HK-2 (cell line): ENCODE measurements around the gene SELENOT.

ENCODE experiments used
- DNase-seq: peaks from one replicate; pipeline ENCODE4 v3.0.0-alpha.2; 2018; ENCODE audit not compliant: unreplicated experiment

Gene SELENOT

DNA sequence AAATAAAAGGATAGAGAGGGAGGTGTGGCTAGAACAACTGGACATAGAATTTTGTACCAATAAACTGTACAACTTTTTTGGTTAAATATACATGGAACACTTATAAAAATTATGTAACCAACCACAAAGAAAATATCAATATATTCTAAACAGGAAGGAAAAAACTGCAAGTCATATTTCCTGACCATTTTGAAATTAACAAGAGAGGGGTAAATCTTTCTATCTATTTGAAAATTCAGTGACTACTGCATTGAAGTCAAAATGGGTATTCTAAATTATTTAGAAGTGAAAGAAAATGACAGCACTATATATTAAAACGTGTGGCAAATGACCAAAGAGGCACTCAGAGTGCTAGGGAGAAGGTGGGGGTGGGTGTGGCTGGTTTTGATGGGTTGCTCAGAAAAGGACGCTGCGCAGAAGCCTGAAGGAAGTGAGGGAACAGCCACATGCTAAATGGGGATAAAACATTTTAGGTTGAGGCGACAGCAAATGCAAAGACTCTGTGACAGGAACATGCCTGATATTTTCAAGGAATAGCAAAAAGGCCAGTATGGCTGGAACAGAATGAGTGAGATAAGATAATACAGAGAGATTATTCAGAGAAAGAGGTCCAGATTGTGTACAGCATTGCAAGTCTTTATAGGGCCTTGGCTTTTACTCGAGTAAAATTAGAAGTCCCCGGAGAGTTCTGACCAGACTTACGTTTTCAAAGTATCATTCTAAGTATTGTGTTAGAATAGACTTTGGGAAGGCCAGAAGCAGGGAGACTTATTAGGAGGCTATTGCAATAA, 59.5 kb downstream of the SELENOT start:
- DNase-seq, result no peak

DNA sequence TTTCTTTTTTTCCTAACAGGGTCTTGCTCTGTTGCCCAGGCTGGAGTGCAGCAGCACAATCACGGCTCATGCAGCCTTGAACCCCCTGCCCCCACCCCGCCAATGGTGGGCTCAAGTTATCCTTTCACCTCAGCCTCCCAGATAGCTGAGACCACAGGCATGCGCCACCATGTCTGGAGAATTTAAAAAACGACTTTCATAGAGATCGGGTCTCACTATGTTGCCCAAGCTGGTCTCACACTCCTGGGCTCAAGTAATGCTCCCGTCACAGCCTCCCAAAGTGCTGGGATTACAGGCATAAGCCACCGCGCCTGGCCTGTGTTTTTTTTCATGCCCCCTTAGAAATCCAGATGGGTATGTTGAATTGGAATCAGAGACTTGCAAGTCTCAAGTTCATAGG, 60.3 kb downstream of the SELENOT start:
- DNase-seq, result no peak

DNA sequence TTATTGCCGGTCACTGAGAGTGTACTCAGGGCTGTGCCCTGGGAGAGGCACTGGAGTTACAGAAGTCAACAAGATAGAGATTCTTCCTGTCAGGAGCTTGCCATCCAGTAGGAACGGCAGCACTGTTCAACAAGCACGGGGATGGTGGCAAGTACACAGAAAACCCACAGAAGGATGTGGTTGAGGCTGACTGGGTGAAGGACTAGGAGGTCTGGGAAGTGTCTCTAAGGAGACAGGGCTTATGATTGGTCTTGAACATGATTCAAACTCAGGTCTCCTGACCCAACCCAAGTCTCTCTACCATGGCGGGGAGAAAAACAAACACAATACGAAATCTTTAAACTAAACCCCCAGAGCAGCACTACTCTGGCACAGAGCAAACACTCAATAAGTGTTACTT, 63.0 kb downstream of the SELENOT start:
- no peak for DNase-seq

DNA sequence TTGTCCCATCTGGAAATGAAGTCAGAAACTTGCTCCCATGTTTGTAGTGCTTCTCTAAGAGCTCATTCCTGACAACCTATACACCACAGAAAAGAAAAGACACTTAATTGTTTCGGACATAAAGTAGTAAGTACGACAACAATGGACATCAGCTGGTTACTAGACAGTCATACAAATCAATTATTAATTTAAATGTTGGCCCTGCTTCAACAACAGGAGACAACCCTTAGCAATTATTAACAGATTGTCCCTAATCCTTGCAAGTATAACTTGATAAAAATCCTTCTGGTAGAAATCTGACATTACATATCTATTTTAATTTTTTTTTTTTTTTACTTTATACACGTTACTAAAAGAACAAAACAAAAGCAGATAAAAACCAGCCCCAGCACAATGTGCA, 70.8 kb downstream of the SELENOT start:
- DNase-seq, result no peak

DNA sequence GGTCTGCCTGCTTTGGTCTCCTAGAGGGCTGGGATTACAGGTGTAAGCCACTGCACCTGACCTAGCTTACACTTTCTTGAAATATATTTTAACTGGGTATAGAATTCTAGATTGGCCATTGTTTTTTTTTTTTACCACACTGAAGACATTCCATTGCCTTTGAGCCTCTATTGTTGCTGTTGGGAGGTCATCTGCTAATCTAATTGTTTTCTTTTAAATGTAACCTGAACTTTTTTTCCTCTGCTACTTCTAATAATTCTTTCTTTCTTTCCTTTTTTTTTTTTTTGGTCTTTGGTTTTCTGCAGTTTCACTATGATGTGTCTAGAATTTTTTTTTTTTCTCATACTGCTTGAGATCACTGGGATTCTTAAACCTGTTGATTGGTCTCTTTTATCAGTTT, 72.5 kb downstream of the SELENOT start:
- no peak for DNase-seq
